B cell (primary cell): ENCODE measurements around the gene RYK. TPM values are rescaled to one million over a fixed set of nuclear protein-coding genes. Genes with fewer than 3 reads are reported as not detected.

Experiments
- ATAC-seq: fragments of 200-7000 bp; cut with Tn5 transposase; one replicate; pipeline ENCODE4 v1.10.0; 2021; ENCODE audit warnings: low read depth, mild to moderate bottlenecking, moderate number of reproducible peaks, moderate library complexity
- CTCF ChIA-PET: fragments of 350-600 bp; sonication (Branson Sonifier 250); formaldehyde crosslinking; loops from one replicate; lab custom pipeline; 2021; ENCODE audit warnings: antibody characterized with exemption, inconsistent platforms; lab: Charles Lee
- POLR2A ChIA-PET: fragments of 350-600 bp; sonication (Branson Sonifier 250); formaldehyde crosslinking; loops from one replicate; lab custom pipeline; 2021; ENCODE audit warnings: antibody characterized with exemption; lab: Charles Lee
- DNase-seq: peaks from one replicate; pipeline ENCODE4 v3.0.0; 2013
- H2AFZ ChIP-seq: 2 replicates; pipeline ENCODE4 v1.6.1; 2012; ENCODE audit warnings: mild to moderate bottlenecking, low read depth, low read length; ENCODE audit not compliant: insufficient read depth, poor library complexity, severe bottlenecking
- H3K27ac ChIP-seq, 2 donors: 1 replicate in 1 of 2; 2 replicates in 1 of 2; pipeline ENCODE4 v1.5.1; 2012 to 2013; ENCODE audit warnings: low read length in 2 of 2, mild to moderate bottlenecking in 2 of 2, moderate library complexity in 1 of 2
- H3K27me3 ChIP-seq, 4 experiments: fragments of 200-600 bp in 1 of 4; sonication (generic) in 1 of 4; replicated peaks in 1 of 4; 1 replicate in 2 of 4; 2 replicates in 2 of 4; pipeline versions ENCODE4 v1.6.1 to v1.7.0; 2013 to 2016; ENCODE audit warnings: low read length in 3 of 4, mild to moderate bottlenecking in 2 of 4, mixed read lengths in 1 of 4, moderate library complexity in 1 of 4; ENCODE audit not compliant: insufficient read depth in 4 of 4, control insufficient read depth in 3 of 4; ENCODE audit errors: control extremely low read depth in 1 of 4
- H3K36me3 ChIP-seq, 2 experiments: replicated peaks in 1 of 2; 1 replicate in 1 of 2; 2 replicates in 1 of 2; pipeline versions ENCODE4 v1.6.1 to v1.7.1; 2013; ENCODE audit warnings: low read length in 1 of 2; ENCODE audit not compliant: insufficient read depth in 2 of 2, control insufficient read depth in 1 of 2; ENCODE audit errors: control extremely low read depth in 1 of 2, extremely low read depth in 1 of 2
- H3K4me1 ChIP-seq, 2 donors: fragments of 200-600 bp in 1 of 2; sonication (generic) in 1 of 2; 1 replicate in 1 of 2; 2 replicates in 1 of 2; pipeline versions ENCODE4 v1.5.1 to v1.6.1; 2013 to 2017; ENCODE audit warnings: low read length in 2 of 2; ENCODE audit not compliant: control insufficient read depth in 2 of 2, insufficient read depth in 2 of 2
- H3K4me2 ChIP-seq: replicated peaks from 2 replicates; pipeline ENCODE3; 2012; ENCODE audit warnings: mild to moderate bottlenecking, low read depth, low read length; ENCODE audit not compliant: poor library complexity, severe bottlenecking
- H3K4me3 ChIP-seq, 5 experiments: fragments of 200-600 bp in 1 of 5; sonication (generic) in 1 of 5; 1 replicate in 3 of 5; 2 replicates in 2 of 5; pipeline versions ENCODE4 v1.5.1 to v1.7.0; 2011 to 2016; ENCODE audit warnings: low read length in 4 of 5, mild to moderate bottlenecking in 4 of 5, low read depth in 2 of 5, control low read depth in 1 of 5, moderate library complexity in 1 of 5; ENCODE audit not compliant: insufficient read depth in 1 of 5; ENCODE audit errors: control extremely low read depth in 1 of 5, extremely low read depth in 1 of 5
- H3K79me2 ChIP-seq: fragments of 200-600 bp; sonication (generic); one replicate; pipeline ENCODE4 v1.6.0; 2016; ENCODE audit warnings: low read length; ENCODE audit not compliant: control insufficient read depth, insufficient read depth
- H3K9ac ChIP-seq: fragments of 200-600 bp; sonication (generic); 2 replicates; pipeline ENCODE4 v1.6.1; 2017; ENCODE audit warnings: mild to moderate bottlenecking, low read length, moderate library complexity
- H3K9me3 ChIP-seq, 3 donors: one replicate each; pipeline versions ENCODE4 v1.6.1 to v1.7.1; 2013; ENCODE audit warnings: low read length in 2 of 3; ENCODE audit not compliant: control insufficient read depth in 2 of 3, insufficient read depth in 1 of 3; ENCODE audit errors: control extremely low read depth in 1 of 3
- H4K20me1 ChIP-seq: 2 replicates; pipeline ENCODE4 v1.6.0; 2012; ENCODE audit warnings: mild to moderate bottlenecking, low read length; ENCODE audit not compliant: insufficient read depth, control insufficient read depth, poor library complexity, severe bottlenecking
- H3K27ac Mint-ChIP-seq: one replicate; pipeline ENCODE4 v1.8.0; 2021; ENCODE audit warnings: mixed read lengths
- H3K27me3 Mint-ChIP-seq: one replicate; pipeline ENCODE4 v1.8.0; 2021; ENCODE audit warnings: mixed read lengths
- H3K4me1 Mint-ChIP-seq: one replicate; pipeline ENCODE4 v1.8.0; 2021; ENCODE audit warnings: mixed read lengths
- H3K4me3 Mint-ChIP-seq: one replicate; pipeline ENCODE4 v1.8.0; 2021; ENCODE audit warnings: mixed read lengths
- H3K9me3 Mint-ChIP-seq: one replicate; pipeline ENCODE4 v1.8.0; 2022; ENCODE audit warnings: mixed read lengths; ENCODE audit not compliant: insufficient read depth
- CTCF ChIP-seq: fragments of 200-600 bp; IDR thresholded peaks from one replicate; pipeline ENCODE4 v1.8.0; 2022; ENCODE audit warnings: antibody characterized with exemption, mild to moderate bottlenecking
- EZH2 ChIP-seq: IDR thresholded peaks from 2 replicates; pipeline ENCODE4 v1.6.1; 2012; ENCODE audit warnings: borderline replicate concordance, low read depth, mild to moderate bottlenecking, moderate library complexity, low read length; ENCODE audit not compliant: insufficient read depth, poor library complexity, severe bottlenecking
- WGBS: methylation state at CpG from one replicate; pipeline ENCODE4 v1.1.5; 2013; ENCODE audit warnings: missing lambda C conversion rate; ENCODE audit not compliant: insufficient coverage; 5-methylcytosine and 5-hydroxymethylcytosine counted together
- intact Hi-C: fragments of 100-400 bp; cut with micrococcal nuclease; formaldehyde crosslinking; loops from one replicate; pipeline ENCODE4 v1.10.0; 2022
- polyA plus RNA-seq: library from polyadenylated mRNA; depleted of rRNA; stranded (reverse); fragments of >200 nt; gene quantifications from 2 replicates; pipeline ENCODE4 v1.2.3, GENCODE V29; 2012
- total RNA-seq, 2 donors: library from RNA; stranded (reverse); fragments of 120-200 nt in 1 of 2; gene quantifications; 1 replicate in 1 of 2; 2 replicates in 1 of 2; pipeline versions ENCODE4 v1.2.3 to v1.2.4, GENCODE V29; 2013 to 2022

The RYK gene
- total and polyA plus RNA-seq, 2 donors (not counting 1 experiment from before 2014, with no cell fraction given) = 16.9 to 67.7 TPM

- 91% methylated on average over 4 of the region's 4 CpGs for WGBS
- H3K4me2 ChIP-seq = no peak overlapping the region
- H3K79me2 ChIP-seq = peaks cover 7% of the 10 kb centered on the region
- POLR2A ChIA-PET = no interaction called here
- H3K9me3 ChIP-seq = no peaks in the 10 kb centered on the region
- no peak overlapping the region for H2AFZ ChIP-seq
- Mint-ChIP-seq H3K27ac (no peak overlapping the region), H3K27me3 (no peaks in the 10 kb centered on the region), H3K4me1 (peaks cover 13% of the 10 kb centered on the region), H3K4me3 (no peak overlapping the region), H3K9me3 (no peaks in the 10 kb centered on the region)
- H3K4me3 ChIP-seq = no peak overlapping the region
- intact Hi-C loops = no loop called here
- ATAC-seq (no peak), DNase-seq (no peak)
- no peaks in the 10 kb centered on the region for H3K4me1 ChIP-seq
- TF ChIP-seq CTCF (no peak), EZH2 (no peak)
- no peak overlapping the region for H3K9ac ChIP-seq
- peaks cover 28% of the 10 kb centered on the region for H4K20me1 ChIP-seq
- CTCF ChIA-PET = interaction anchor here (0.8 to 2.0 kb wide), 5 partner anchors 8 to 256 kb away, joined by 3 to 10 read pairs (median 4); no protein-coding TSS in a partner anchor
- H3K27ac ChIP-seq = no peak overlapping the region
- no peaks in the 10 kb centered on the region for H3K27me3 ChIP-seq
- peaks cover 0 to 7% of the 10 kb centered on the region in 2 experiments for H3K36me3 ChIP-seq
Observed at GRCh38 chr3:134216851-134217250, 33.8 kb downstream of the RYK start.

GRCh38 chr3:134216191-134216764, 34.4 kb downstream of the RYK start:
- Histone ChIP-seq H3K9ac (no peak overlapping the region), H3K79me2 (peaks cover 7% of the 10 kb centered on the region), H2AFZ (no peak overlapping the region), H3K27me3 (no peaks in the 10 kb centered on the region), H3K4me3 (no peak overlapping the region), H4K20me1 (peaks cover 30% of the 10 kb centered on the region), H3K4me1 (no peaks in the 10 kb centered on the region), H3K4me2 (no peak overlapping the region), H3K27ac (no peak overlapping the region), H3K9me3 (no peaks in the 10 kb centered on the region), H3K36me3 (peaks cover 0 to 6% of the 10 kb centered on the region in 2 experiments)
- no peak for ATAC-seq
- intact Hi-C loops = no loop called here
- WGBS = 100% methylated on average over 6 of the region's 10 CpGs
- DNase-seq = no peak
- H3K9me3 Mint-ChIP-seq = no peaks in the 10 kb centered on the region
- ChIA-PET CTCF (interaction anchor here (0.8 to 2.0 kb wide), 5 partner anchors 8 to 257 kb away, joined by 3 to 10 read pairs (median 4); no protein-coding TSS in a partner anchor), POLR2A (no interaction called here)
- no peaks in the 10 kb centered on the region for H3K27me3 Mint-ChIP-seq
- TF ChIP-seq CTCF = no peak
- TF ChIP-seq EZH2 = no peak
- peaks cover 15% of the 10 kb centered on the region for H3K4me1 Mint-ChIP-seq
- H3K4me3 Mint-ChIP-seq = no peak overlapping the region
- no peak overlapping the region for H3K27ac Mint-ChIP-seq
